Breast epithelium (tissue), 3 donors: ENCODE data around the gene KCNH2.

ENCODE experiments used
- POLR2A ChIP-seq: fragments of 450-650 bp; IDR thresholded peaks from one replicate; pipeline ENCODE4 v1.6.1; 2016; ENCODE audit warnings: antibody characterized with exemption, mild to moderate bottlenecking, moderate library complexity
- POLR2AphosphoS5 ChIP-seq, 3 donors: sonication (generic); formaldehyde crosslinking; IDR thresholded peaks; one replicate each; pipeline ENCODE4 v1.6.1; 2017; ENCODE audit warnings: antibody characterized with exemption in 3 of 3
- TF ChIP-seq, protein P1 (sequence below), 3 donors: fragments of 450-650 bp; IDR thresholded peaks; one replicate each; pipeline ENCODE4 v1.5.1; 2016 to 2017; ENCODE audit warnings: antibody characterized with exemption in 3 of 3, mild to moderate bottlenecking in 3 of 3, moderate library complexity in 3 of 3

DNA sequence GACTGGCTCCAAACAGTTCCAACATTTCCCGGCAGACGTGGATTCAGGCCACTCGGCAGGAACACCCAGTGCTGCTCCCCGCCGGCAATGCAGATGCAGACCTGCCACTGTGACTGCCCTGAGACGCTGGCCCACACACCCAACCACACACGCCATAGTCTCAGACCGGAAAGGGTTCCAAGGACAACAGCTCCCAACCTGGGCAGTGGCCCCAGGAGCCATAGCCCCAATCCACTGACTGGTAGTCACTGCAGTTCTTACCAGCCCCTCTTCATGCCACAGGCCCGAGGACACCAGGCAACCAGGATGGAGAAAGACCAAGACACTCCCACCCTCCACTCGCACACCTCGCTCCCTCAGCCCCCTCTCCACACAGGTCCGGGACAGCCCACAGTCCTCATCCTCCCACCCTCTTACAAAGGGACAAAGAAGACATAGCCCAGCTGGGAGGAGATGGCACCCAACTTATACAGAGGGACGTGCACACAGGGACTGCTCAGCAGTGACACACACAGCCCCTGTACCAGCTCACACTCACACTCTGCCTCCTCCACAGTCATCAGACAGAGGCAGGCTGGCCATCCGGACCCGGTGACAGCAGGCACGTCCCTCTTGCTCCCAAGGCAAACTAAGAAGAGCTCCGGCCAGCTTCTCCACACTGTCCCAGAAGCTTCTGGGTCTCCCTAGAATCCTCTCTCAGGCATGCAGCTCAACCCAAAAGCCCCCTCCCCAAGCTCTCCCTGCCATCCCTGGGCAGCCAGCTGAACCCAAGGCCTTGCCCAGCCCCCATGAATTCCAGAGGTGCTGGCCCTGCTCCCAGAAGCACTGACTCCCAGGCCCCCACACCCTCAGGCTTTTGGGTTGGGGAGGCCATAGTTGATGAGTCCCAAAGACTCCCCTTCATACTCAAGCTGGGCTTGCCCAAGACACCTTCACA, 24.8 kb downstream of the KCNH2 start:
- TF ChIP-seq, protein P1, sequence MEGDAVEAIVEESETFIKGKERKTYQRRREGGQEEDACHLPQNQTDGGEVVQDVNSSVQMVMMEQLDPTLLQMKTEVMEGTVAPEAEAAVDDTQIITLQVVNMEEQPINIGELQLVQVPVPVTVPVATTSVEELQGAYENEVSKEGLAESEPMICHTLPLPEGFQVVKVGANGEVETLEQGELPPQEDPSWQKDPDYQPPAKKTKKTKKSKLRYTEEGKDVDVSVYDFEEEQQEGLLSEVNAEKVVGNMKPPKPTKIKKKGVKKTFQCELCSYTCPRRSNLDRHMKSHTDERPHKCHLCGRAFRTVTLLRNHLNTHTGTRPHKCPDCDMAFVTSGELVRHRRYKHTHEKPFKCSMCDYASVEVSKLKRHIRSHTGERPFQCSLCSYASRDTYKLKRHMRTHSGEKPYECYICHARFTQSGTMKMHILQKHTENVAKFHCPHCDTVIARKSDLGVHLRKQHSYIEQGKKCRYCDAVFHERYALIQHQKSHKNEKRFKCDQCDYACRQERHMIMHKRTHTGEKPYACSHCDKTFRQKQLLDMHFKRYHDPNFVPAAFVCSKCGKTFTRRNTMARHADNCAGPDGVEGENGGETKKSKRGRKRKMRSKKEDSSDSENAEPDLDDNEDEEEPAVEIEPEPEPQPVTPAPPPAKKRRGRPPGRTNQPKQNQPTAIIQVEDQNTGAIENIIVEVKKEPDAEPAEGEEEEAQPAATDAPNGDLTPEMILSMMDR (IDR thresholded peaks at IDR 0.05), result no peak
- TF ChIP-seq POLR2AphosphoS5 (IDR thresholded peaks at IDR 0.05), result no peak
- no peak for TF ChIP-seq POLR2A
